NCI-H2107 (cell line): ENCODE data around the gene TBC1D22A.

Experiments
- DNase-seq: peaks from one replicate; lab custom pipeline; 2025; lab: John Stamatoyannopoulos, UW

Gene TBC1D22A

DNA sequence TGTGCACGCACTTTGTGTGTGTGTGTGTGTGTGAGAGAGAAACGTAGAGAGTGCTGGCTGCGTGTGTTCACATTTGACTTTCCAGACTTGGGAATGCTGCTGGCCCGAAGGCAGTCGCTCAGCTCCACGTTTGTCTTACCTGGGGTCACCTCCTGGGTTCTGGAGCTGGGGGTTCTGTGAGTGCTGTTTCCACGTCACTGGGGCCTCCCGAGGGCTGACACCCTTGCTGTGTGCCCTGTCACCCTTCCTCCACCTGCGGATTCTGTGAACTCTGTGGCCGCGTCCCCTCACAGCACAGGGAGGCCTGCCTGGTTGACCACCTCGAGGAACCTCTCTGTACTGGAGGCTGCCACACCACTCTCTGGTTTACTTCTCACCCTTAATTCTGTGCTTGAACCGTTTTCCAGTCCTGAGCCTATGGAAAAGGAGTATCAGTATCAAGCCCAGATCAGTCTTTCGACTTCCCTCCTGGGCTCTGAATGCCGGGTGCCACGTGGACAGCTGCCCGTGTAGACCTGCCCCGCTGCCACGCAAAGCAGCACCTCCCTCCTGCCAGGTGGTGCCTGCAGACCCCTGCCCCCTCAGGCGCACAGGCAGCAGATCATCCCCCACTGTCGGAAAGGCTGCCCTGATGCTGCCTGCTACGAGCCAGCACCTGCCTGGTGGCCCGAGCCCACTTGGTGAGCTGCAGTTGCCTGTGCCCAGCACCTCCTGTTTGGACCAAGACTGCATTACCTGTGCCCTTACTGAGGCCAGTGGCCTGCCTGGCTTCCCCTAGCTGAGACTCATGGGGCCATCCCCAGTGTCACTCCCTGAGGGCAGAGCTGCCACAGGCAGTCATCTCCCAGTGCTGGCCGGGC lies 233.3 kb downstream of the TBC1D22A start:
- no peak for DNase-seq

GRCh38 chr22:46996595-46997310 lies 234.3 kb downstream of the TBC1D22A start:
- no peak for DNase-seq

GRCh38 chr22:46997311-46997970 lies 235.0 kb downstream of the TBC1D22A start:
- no peak for DNase-seq

GRCh38 chr22:46998331-46998730 lies 235.9 kb downstream of the TBC1D22A start:
- no peak for DNase-seq

DNA sequence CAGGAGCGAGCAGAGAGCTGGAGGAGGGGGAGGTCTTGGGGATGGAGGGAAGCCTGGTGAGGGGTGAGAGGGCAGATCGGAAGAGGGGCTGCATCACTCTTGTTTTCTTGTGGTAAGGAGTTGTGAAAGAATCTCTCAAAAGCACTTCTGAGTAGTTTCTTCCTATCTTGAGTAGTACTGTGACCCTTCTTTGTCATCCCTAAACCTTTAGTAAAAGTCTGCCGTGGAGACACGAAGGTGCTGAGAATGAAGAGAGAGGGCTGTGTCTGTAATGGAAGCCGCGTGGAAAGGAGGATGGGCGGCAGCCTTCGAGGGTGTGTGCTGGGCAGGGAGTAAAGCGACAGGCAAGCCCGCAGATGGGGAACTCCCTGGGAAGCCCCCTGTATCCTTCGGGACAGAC lies 237.8 kb downstream of the TBC1D22A start:
- no peak for DNase-seq

DNA sequence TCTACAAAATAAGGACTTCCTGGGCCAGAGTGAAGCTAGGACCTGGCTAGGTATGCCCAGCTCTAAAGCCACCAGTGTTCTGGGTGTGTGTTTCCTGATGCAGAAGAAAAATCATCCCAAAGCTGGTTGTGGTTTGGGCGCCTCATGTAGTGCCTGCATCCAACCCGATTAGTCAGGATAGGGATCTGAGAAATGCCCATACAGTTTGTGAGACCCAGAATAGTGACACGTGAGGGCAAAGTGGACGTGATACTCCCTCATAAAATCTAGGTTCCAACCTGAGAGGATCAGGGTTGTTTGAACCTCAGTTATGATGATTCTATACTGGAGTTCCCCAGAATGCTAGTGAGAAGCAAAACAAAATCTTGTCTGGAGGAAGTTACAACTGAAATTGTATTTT lies 238.4 kb downstream of the TBC1D22A start:
- no peak for DNase-seq

DNA sequence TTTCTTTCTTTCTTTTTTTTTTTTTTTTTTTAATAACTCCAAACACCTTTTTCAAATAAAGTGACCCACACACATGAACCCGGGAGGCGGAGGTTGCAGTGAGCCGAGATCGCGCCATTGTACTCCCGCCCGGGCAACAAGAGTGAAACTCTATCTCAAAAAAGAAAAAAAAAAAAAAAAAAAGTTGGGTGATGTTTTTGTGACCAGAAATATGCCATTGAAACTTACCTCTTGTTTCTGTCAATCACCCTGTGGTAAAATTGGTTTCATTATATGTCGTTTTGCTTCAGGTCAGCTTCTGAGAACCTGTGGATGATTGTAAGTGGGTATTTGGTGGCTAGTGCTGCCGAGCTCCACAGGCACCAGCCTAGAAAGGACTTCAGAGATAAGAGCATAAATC lies 238.8 kb downstream of the TBC1D22A start:
- no peak for DNase-seq

DNA sequence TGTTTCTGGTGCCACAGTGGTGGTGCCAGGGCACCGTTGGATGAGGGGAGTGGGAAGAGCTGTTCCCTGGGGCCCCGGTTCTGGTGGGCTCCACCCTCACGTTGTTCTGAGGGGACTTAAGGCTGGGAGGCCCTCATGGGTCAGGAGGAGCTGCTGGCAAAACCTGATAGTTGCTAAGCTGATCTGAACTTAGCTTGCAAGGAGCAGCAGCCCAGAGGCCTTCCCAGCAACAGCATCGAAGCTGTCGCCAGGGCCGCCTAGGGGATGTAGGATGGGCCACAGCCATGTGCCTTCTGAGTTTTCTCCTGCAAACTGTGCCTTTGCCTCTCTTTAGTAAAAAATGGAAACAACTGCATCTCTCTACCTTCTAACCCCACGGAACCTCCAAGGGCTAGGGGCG lies 240.2 kb downstream of the TBC1D22A start:
- no peak for DNase-seq

DNA sequence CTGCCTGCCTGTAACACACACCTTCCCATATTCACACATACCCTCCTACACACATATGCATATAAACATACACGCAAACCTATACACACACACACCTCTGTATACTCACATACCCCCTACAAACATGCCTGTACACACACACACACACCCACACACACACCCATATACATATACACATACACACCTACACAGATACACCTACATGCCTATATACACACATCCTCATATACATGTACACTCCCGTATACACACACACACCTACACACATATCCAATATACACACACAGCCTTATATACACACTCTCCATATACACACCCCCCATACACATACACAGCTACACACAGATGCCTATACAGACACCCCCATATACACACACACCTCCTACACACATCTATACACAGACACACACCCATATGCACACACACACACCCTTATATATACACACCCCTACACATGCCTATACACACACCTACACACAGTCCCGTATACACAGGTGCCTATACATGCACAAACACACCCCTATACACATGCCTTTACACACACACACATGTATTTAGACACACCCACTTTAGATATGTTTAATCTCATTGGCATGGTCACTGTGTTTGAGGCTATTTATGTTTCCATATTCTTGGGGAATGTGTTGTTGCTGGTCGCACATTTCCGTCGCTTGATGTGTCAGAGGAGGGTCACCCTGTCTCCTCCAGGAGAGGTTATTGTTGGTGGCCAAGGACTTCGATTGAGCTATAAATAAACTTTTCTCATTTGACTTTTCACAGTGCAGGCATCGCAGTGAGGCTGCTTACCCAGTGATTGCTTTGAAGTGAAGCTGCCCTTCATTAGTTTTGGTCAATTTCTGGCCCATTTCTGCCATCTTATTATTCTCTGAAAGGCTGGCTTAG lies 243.3 kb downstream of the TBC1D22A start:
- no peak for DNase-seq

GRCh38 chr22:47006433-47006832 lies 244.0 kb downstream of the TBC1D22A start:
- no peak for DNase-seq

DNA sequence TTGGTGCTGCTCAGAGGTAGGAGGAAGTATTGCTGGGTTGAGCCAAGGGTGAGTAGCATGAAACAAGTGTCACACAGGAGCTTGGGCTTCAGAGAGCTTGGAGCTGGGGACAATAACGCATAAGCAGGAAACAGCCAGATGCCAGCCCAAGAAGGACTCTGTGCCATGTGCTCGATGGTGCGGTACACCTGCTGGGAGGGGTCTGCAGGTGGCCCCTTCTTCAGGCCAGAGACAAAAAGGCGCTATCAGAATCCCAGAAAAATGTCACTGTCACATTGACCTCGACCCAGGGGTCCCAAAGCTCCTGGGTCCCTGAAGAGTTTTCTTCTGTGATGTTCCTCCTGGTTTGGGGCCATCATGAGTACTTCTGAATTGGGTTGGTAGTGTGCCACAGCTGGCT lies 244.4 kb downstream of the TBC1D22A start:
- DNase-seq, result no peak

DNA sequence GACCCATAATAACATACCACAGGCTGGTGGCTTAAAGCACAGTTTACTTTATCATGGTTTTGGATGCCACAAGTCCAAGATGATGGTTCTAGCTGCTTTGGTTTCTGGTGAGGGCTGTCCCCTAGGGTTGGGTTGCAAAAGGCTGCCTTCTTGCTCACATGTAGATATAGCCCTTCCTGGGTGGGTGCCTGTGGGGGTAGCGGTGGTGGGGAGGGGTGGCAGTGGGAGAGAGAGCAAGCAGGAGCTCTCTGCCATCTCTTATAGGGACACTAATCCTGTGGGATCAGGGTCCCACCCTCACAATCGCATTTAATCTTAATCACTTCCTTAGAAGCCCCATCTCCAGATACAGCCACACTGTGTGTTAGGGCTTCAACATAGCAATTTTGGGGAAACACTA lies 245.0 kb downstream of the TBC1D22A start:
- DNase-seq, result no peak

DNA sequence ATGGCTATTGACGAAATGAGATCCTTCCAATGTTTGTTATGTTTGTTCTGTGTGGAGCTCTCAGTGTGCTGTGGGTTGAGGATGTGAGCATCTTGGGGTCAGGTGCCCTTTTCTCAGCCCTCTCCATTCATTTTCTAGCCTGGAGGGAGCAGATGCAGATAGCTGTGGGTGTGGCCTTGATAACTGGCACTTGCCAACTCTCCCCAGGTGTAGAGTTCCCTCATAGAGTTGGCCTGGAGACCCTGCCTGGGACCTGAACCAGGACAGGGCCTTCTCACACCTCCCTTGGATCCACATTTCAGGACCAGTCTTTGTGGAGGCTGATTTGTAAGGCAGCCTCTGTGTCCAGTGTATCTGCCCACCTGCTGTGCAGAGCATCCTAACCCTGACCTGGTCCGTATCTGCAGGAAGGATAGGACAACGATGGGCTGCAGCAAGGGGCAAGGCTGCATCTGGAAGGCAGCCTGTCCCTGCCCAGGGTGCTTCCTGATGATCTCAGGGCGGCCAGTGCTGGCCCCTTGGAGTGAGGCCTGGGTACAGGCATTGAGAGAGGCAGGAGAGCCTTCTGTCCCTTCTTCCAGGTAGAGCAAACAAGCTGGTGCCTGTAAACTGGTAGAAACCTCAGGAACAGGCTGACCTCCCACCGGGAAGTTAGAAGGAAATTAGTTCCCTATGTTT lies 245.9 kb downstream of the TBC1D22A start:
- no peak for DNase-seq

- DNase-seq, result no peak
Measured at GRCh38 chr22:47009304-47010101, 247.1 kb downstream of the TBC1D22A start.

DNA sequence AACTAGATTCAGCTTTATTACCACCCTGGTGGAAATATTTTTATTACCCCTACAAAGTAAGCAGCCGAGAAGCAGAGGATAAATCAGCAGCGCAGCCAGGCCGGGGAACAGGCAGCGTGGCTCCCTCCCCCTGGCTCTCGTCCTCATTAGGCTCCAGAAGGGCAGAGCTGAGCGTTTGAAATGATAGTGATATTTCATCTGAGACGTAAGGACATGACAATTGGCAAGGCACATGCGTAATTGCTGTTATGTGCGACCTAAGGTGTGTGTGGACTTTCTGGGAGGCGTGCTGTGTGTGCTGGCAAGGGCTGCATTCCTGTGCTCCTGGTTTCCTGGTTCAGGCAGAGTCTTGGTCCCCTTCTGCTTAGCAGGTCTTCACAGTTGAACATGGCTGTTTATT lies 247.8 kb downstream of the TBC1D22A start:
- no peak for DNase-seq

DNA sequence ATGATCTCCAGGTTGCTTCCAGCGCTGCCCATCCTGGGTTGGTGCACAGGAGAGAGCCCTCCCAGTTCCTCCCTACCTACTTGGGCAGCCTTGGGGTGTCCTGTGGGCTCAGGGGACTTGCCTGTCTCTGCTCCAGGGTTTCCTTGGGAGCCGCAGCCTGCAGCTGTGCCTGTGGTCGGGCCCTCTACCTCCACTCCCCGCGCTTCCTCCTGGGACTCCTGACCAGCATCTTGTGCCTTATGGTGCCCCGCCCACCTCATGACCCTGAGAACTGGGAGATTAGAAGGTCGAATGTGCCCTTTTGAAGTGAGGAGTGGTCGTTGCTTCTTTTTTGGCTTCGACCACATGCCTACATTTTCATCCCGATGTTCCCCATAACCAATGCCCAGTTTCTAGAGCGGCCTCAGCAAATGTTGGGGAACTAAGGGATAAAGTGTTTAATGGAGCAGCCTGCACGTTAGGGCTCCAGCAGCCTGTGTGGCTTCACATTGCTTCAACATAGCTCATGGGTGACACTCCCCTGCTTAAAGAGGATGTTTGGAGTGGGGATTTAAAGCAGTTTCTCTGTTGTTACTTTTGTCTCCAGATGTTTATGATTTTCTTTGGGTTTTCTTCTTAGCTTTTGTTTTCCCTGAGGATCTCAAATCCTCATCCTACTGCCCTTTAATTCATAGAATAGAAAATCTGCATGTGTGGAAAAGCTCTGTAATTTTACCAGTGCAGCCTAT lies 248.8 kb downstream of the TBC1D22A start:
- DNase-seq, result no peak

DNA sequence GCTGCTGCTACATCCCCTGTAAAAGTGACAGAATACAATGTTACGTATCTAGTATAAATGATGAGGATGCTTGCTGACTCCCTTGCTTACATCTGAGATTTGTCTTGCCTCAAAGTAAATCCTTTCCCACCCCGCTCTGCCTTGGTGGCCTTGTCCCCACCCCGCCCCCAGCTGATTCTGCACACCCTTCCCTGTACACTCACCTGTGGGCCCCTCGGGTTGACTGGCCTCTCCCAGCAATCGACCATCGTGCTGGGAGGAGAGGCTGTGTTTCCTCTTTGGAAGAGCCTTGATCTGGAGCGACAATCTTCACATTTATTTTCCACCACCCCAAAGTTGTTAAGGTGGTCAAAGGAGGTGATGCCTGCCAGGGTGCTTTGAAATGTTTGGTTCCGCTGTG lies 249.4 kb downstream of the TBC1D22A start:
- DNase-seq, result no peak

DNA sequence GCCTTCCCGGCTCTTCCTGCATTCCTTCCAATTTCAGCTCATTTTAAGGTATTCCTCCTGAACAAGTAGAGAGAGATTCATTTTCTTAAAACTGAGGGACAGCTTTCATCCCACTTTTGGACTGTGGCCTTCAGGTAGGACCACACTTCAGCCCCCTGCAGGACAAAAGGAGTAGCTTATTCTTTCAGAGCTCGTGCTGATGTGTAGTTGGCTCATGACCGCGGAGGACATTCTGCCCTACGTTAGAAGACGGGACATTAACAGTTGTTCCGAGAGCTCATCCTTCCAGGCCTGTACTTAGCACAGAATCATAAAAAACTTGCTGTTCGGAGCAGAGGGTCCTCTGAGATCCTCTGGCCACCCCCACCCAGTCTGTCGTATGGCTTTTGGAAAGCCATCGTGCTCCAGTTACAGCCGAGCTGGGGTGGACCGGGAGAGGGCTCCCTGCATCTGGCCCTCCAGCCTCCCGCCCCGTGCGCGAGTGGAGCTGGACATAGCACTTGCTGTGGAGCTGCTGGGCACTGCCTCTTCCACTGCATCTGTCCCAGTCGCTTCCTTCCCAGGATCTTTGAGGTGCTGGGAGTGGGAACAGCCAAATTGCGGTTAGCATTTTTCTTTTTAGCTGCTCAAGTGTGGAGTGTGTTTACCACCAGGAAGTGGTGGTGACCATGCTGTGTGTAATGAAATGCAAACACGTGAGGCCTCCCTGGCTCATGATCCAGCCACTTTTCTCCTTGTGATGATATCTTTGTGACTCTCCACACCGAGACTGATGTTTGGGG lies 250.3 kb downstream of the TBC1D22A start:
- DNase-seq, result no peak
